CD4-positive, CD25-positive, alpha-beta regulatory T cell (primary cell): ENCODE measurements around the gene RAB40C. TPM values are rescaled to one million over a fixed set of nuclear protein-coding genes. Genes with fewer than 3 reads are reported as not detected.

Source experiments
- ATAC-seq, 2 donors: fragments of 150-1000 bp; cut with Tn5 transposase; one replicate each; pipeline ENCODE4 v1.10.0; 2021; ENCODE audit warnings: low read depth in 2 of 2, moderate number of reproducible peaks in 2 of 2, moderate library complexity in 1 of 2
- DNase-seq, 3 donors: peaks; one replicate each; pipeline versions ENCODE4 v3.0.0 to v3.0.0-alpha.2; 2012 to 2022; ENCODE audit warnings: mixed read lengths in 1 of 3
- H3K27ac ChIP-seq: one replicate; pipeline ENCODE4 v1.7.0; 2013; ENCODE audit warnings: mild to moderate bottlenecking, low read length; ENCODE audit not compliant: insufficient read depth, poor library complexity, severe bottlenecking
- H3K27me3 ChIP-seq: one replicate; pipeline ENCODE4 v1.7.0; 2013; ENCODE audit warnings: low read length; ENCODE audit not compliant: control insufficient read depth, insufficient read depth
- H3K36me3 ChIP-seq: one replicate; pipeline ENCODE4 v1.7.0; 2013; ENCODE audit warnings: mild to moderate bottlenecking, low read length, moderate library complexity; ENCODE audit not compliant: control insufficient read depth, insufficient read depth
- H3K4me1 ChIP-seq: 2 replicates; pipeline ENCODE4 v1.7.0; 2013; ENCODE audit warnings: mild to moderate bottlenecking, low read length; ENCODE audit not compliant: insufficient read depth, control insufficient read depth, poor library complexity, severe bottlenecking
- H3K4me3 ChIP-seq: one replicate; pipeline ENCODE4 v1.7.0; 2013; ENCODE audit warnings: low read depth, mild to moderate bottlenecking, low read length, moderate library complexity
- H3K9me3 ChIP-seq, 2 experiments: 1 replicate in 1 of 2; 2 replicates in 1 of 2; pipeline ENCODE4 v1.7.0; 2013; ENCODE audit warnings: low read length in 2 of 2, mild to moderate bottlenecking in 1 of 2, moderate library complexity in 1 of 2; ENCODE audit not compliant: control insufficient read depth in 2 of 2
- H3K27ac Mint-ChIP-seq, 3 donors: one replicate each; pipeline ENCODE4 v1.8.0; 2020 to 2022; ENCODE audit warnings: mild to moderate bottlenecking in 3 of 3, mixed read lengths in 3 of 3, moderate library complexity in 2 of 3
- H3K27me3 Mint-ChIP-seq: one replicate; pipeline ENCODE4 v1.8.0; 2022; ENCODE audit warnings: mild to moderate bottlenecking, mixed read lengths
- H3K36me3 Mint-ChIP-seq: one replicate; pipeline ENCODE4 v1.8.0; 2020; ENCODE audit warnings: mixed read lengths
- H3K4me1 Mint-ChIP-seq, 4 donors: one replicate each; pipeline ENCODE4 v1.8.0; 2020 to 2022; ENCODE audit warnings: mixed read lengths in 4 of 4, mild to moderate bottlenecking in 1 of 4
- H3K4me3 Mint-ChIP-seq, 4 donors: one replicate each; pipeline ENCODE4 v1.8.0; 2020 to 2022; ENCODE audit warnings: mild to moderate bottlenecking in 4 of 4, mixed read lengths in 4 of 4, moderate library complexity in 3 of 4
- H3K9me3 Mint-ChIP-seq, 7 donors: one replicate each; pipeline ENCODE4 v1.8.0; 2020 to 2022; ENCODE audit warnings: mixed read lengths in 7 of 7, mild to moderate bottlenecking in 3 of 7, moderate library complexity in 2 of 7
- polyA plus RNA-seq, 4 donors: library from polyadenylated mRNA; unstranded; fragments of 300-500 nt; fragmentation: Illumina TruSeq; gene quantifications; one replicate each; pipeline ENCODE4 v1.2.3, GENCODE V29; 2021
- total RNA-seq: library from RNA; stranded (reverse); gene quantifications from one replicate; pipeline ENCODE4 v1.2.3, GENCODE V29; 2022

Gene RAB40C
- total and polyA plus RNA-seq, 5 donors from 2014 or later, result 6.8 to 12.1 (median 8.6) TPM

DNA sequence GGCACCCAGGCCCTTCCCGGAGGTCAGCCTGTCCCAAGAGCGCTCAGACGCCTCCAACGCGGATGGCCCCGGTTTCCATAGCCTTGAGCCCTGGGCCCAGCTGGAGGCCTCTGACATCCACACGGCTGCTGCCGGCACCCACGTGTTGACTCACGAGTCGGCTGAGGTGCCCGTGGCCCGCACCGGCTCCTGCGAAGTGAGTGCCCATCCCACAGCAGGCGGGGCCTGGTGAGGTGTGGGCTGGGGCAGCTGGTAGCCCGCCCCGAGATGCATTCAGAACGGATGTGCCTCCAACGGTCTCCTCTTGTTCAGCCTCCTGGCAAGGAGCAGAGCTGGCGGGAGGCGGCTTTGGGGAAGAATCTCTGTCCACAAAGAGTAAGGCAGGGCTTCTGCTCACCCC lies 62.0 kb downstream of the RAB40C start:
- Histone ChIP-seq H3K36me3 (no peaks in the 10 kb centered on the region), H3K27me3 (no peaks in the 10 kb centered on the region), H3K27ac (no peak overlapping the region), H3K4me3 (no peak overlapping the region), H3K4me1 (peaks cover 23% of the 10 kb centered on the region), H3K9me3 (no peaks in the 10 kb centered on the region)
- Mint-ChIP-seq H3K27ac (no peak overlapping the region), H3K27me3 (no peaks in the 10 kb centered on the region), H3K4me3 (no peak overlapping the region), H3K4me1 (peaks cover 0 to 15% (median 3%) of the 10 kb centered on the region in 4 donors), H3K36me3 (no peaks in the 10 kb centered on the region), H3K9me3 (no peaks in the 10 kb centered on the region)
- no peak for ATAC-seq
- no peak for DNase-seq

DNA sequence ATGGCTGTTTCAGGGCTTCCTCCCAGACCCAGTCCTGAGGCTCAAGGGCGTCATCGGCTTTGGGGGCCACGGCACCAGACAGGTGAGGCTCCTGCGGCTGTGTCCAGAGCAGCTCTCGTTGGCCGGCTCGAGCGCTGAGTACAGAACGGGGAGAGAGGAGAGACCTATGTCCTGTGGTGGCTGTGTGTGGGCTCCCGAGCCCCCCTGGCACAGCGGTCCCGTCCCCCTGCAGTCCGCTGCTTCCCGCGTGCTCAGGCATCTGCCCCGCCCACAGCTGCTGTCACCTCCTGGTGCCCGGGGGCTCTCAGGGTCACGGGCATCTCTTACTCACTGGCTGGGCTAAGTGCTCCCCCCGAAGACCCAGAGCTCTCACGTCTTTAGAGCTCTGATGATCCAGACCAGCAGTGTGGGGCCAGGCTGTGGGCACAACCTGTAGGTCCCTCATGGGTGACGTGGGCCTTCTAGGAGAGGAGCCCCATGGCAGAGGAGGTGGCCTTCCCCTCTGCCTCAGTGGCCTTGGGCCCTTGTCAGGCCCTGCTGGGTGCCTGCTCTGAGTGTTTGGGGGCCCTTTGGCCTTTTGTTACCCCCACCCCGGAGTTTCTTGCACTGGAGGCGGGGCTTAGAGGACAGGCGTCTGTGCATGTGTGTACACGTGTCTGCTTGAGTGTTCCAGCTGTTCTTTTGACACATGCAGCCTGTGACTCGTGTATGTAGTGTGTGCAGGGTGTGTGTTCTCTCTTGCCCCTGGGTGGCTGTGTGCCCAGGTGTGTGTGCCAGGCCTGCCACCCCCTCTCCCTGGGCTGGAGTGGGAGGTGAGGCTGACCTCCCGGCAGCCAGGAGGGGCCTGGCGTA lies 62.8 kb downstream of the RAB40C start:
- H3K27ac ChIP-seq, result no peak overlapping the region
- DNase-seq (no peak), ATAC-seq (no peak)
- no peaks in the 10 kb centered on the region for H3K36me3 ChIP-seq
- H3K9me3 Mint-ChIP-seq, result no peaks in the 10 kb centered on the region
- H3K27me3 ChIP-seq, result no peaks in the 10 kb centered on the region
- peaks cover 0 to 14% (median 3%) of the 10 kb centered on the region in 4 donors for H3K4me1 Mint-ChIP-seq
- no peak overlapping the region for H3K27ac Mint-ChIP-seq
- no peak overlapping the region for H3K4me3 ChIP-seq
- peaks cover 21% of the 10 kb centered on the region for H3K4me1 ChIP-seq
- H3K4me3 Mint-ChIP-seq, result no peak overlapping the region
- no peaks in the 10 kb centered on the region for H3K27me3 Mint-ChIP-seq
- no peaks in the 10 kb centered on the region for H3K9me3 ChIP-seq
- H3K36me3 Mint-ChIP-seq, result no peaks in the 10 kb centered on the region

DNA sequence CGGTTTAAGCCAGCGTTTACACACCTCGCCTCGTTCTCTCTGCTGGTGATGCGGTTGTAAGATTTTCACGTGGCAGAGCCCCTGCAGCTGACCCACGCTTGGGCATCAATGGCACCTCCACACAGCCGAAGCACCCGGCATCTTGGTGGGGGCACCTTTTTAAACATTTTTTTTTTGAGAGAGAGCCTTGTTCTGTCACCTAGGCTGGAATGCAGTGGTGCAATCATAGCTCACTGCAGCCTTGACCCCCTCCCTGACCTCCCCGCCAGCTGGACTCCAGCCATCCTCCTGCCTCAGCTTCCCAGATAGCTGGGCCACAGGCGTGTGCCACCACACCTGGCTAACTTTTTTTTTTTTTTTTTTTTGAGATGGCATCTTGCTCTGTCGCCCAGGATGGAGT lies 64.2 kb downstream of the RAB40C start:
- no peak for DNase-seq
- no peaks in the 10 kb centered on the region for H3K36me3 Mint-ChIP-seq
- peak overlapping the region in 1 of 4 donors; percentile 19 for H3K4me3 Mint-ChIP-seq
- Histone ChIP-seq H3K27ac (no peak overlapping the region), H3K4me1 (peaks cover 8% of the 10 kb centered on the region), H3K36me3 (no peaks in the 10 kb centered on the region), H3K27me3 (no peaks in the 10 kb centered on the region), H3K4me3 (no peak overlapping the region), H3K9me3 (no peaks in the 10 kb centered on the region)
- H3K27ac Mint-ChIP-seq, result no peak overlapping the region
- no peaks in the 10 kb centered on the region for H3K9me3 Mint-ChIP-seq
- H3K27me3 Mint-ChIP-seq, result no peaks in the 10 kb centered on the region
- peaks cover 0 to 6% (median 0%) of the 10 kb centered on the region in 4 donors for H3K4me1 Mint-ChIP-seq
- no peak for ATAC-seq

DNA sequence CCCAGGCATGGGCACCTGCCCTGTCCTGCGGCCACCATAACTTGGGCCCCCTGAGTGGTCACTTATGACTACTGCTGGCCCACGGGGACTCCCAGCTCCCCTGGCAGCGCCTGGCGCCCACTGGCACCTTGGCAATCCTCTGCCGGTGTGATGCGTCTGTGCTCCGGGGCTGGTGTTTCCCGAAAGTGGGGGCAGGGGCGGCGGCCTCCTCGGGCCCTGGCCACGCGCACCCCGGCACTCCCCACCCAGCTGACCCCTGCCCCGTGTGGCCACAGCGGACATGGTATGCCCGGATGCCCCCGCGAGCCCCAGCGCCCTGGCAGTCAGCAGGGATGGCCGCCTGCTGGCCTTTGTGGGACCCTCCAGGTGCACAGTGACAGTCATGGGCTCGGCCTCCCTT lies 67.6 kb downstream of the RAB40C start:
- Mint-ChIP-seq H3K9me3 (no peaks in the 10 kb centered on the region), H3K27me3 (no peaks in the 10 kb centered on the region), H3K36me3 (no peaks in the 10 kb centered on the region), H3K4me3 (no peak overlapping the region), H3K4me1 (peaks cover 0 to 5% (median 0%) of the 10 kb centered on the region in 4 donors), H3K27ac (no peak overlapping the region)
- H3K27me3 ChIP-seq, result no peaks in the 10 kb centered on the region
- peaks cover 5% of the 10 kb centered on the region for H3K4me1 ChIP-seq
- DNase-seq (no peak), ATAC-seq (no peak)
- no peak overlapping the region for H3K4me3 ChIP-seq
- H3K27ac ChIP-seq, result no peak overlapping the region
- H3K36me3 ChIP-seq, result no peaks in the 10 kb centered on the region
- H3K9me3 ChIP-seq, result no peaks in the 10 kb centered on the region

DNA sequence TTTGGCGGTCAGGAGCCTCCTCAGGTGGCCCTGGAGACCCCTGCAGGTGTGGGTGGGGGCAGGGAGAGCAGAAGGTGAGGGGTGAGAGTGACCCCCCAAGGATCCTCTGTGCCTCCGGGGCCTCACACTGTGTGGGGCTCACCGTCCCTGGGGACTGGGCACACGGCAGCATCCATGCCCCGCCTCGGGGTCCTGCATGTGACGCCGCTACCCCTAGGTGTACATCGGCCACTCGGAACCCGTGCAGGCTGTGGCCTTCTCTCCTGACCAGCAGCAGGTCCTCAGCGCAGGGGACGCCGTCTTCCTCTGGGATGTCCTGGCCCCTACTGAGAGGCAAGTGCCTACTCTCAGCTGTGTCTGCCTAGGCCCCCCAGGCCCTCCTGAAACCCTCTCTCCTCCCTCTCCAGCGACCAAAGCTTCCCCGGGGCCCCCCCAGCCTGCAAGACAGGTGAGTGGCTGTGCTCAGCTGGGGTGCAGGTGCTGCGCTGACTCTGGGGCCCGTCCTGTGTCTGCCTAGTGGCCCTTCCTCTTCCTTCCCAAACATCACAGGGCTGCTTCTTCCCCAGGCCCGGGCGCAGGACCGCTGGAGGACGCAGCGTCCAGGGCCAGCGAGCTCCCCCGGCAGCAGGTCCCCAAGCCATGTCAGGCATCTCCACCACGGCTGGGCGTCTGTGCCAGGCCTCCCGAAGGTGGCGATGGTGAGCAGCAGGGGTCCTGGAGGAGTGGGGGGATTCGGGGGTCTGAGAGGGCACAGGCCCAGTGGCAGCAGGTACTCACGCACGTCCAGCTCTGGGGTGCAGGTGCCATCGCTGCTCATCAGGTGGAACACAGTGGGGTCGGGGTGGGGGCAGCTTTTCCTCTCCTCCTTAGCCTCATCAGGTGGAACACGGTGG lies 69.1 kb downstream of the RAB40C start:
- peaks cover 0 to 7% (median 0%) of the 10 kb centered on the region in 4 donors for H3K4me1 Mint-ChIP-seq
- no peak overlapping the region for H3K4me3 Mint-ChIP-seq
- DNase-seq (no peak), ATAC-seq (no peak)
- no peaks in the 10 kb centered on the region for H3K27me3 Mint-ChIP-seq
- H3K4me3 ChIP-seq, result no peak overlapping the region
- H3K4me1 ChIP-seq, result peaks cover 5% of the 10 kb centered on the region
- H3K27ac ChIP-seq, result no peak overlapping the region
- H3K9me3 ChIP-seq, result no peaks in the 10 kb centered on the region
- H3K9me3 Mint-ChIP-seq, result no peaks in the 10 kb centered on the region
- no peaks in the 10 kb centered on the region for H3K36me3 Mint-ChIP-seq
- H3K27me3 ChIP-seq, result no peaks in the 10 kb centered on the region
- H3K27ac Mint-ChIP-seq, result no peak overlapping the region
- no peaks in the 10 kb centered on the region for H3K36me3 ChIP-seq

DNA sequence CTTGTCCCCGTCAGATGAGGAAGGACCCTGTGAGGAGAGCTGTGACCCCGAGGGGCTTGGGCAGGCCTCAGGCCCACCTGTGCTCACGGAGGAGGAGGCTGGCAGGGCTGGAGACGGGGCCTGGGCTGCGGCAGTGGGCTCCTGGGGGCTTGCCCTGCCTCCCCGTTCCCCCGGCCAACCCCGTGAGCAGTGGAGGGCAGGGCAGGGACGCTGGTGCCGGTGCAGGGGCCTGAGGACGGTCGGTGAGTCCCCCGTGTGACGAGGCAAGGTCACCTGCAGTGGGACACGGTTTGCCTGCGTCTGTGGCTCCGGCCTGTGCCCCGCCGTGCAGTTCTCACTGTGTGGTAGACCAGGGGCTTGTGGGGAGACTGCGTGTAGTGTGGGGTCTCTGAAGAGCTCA lies 69.8 kb downstream of the RAB40C start:
- H3K27me3 ChIP-seq, result no peaks in the 10 kb centered on the region
- H3K4me3 ChIP-seq, result no peak overlapping the region
- H3K9me3 Mint-ChIP-seq, result no peaks in the 10 kb centered on the region
- H3K36me3 Mint-ChIP-seq, result no peaks in the 10 kb centered on the region
- no peaks in the 10 kb centered on the region for H3K27me3 Mint-ChIP-seq
- no peak overlapping the region for H3K4me3 Mint-ChIP-seq
- H3K9me3 ChIP-seq, result no peaks in the 10 kb centered on the region
- ATAC-seq (no peak), DNase-seq (no peak)
- no peak overlapping the region for H3K27ac ChIP-seq
- no peak overlapping the region for H3K27ac Mint-ChIP-seq
- peaks cover 5% of the 10 kb centered on the region for H3K4me1 ChIP-seq
- H3K36me3 ChIP-seq, result no peaks in the 10 kb centered on the region
- peaks cover 0 to 7% (median 0%) of the 10 kb centered on the region in 4 donors for H3K4me1 Mint-ChIP-seq

DNA sequence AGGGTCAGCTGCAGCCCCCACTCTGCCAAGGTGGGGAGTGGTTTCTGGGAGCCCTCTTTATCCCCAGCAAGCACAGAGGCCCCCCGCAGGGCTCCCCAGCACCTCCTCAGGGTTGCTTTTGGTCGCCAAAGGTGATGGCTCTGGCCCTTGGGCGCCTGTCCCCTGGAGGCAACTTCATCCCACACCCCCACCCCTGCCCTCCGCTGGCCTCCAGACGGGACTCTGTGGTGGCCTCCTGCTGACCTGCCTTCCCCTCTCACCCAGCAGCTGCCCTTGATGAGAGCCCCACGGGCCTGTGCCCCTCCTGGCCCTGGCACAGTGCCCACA lies 70.2 kb downstream of the RAB40C start:
- Mint-ChIP-seq H3K4me3 (no peak overlapping the region), H3K27me3 (no peaks in the 10 kb centered on the region), H3K36me3 (no peaks in the 10 kb centered on the region), H3K9me3 (no peaks in the 10 kb centered on the region), H3K4me1 (peaks cover 0 to 7% (median 0%) of the 10 kb centered on the region in 4 donors), H3K27ac (no peak overlapping the region)
- no peak for ATAC-seq
- Histone ChIP-seq H3K27ac (no peak overlapping the region), H3K36me3 (no peaks in the 10 kb centered on the region), H3K27me3 (no peaks in the 10 kb centered on the region), H3K4me3 (no peak overlapping the region), H3K4me1 (peaks cover 5% of the 10 kb centered on the region), H3K9me3 (no peaks in the 10 kb centered on the region)
- DNase-seq, result no peak
